HL-60 (cell line): ENCODE results near the gene PSMG3.
A peak's percentile ranks its signal among the peaks of the same experiment; 100 is the strongest.

Source experiments
- DNase-seq, 2 experiments: peaks; one replicate each; pipeline ENCODE4 v3.0.0-alpha.2; 2010 to 2020; ENCODE audit warnings: low read depth in 1 of 2, low spot score in 1 of 2
- H3K27ac ChIP-seq: fragments of 250-450 bp; sonication (Bioruptor Pico); replicated peaks from 2 replicates; pipeline ENCODE4 v1.5.1; 2020; ENCODE audit warnings: mild to moderate bottlenecking, moderate library complexity
- H3K27me3 ChIP-seq: fragments of 250-450 bp; sonication (Bioruptor Pico); 2 replicates; pipeline ENCODE4 v1.5.1; 2021; ENCODE audit warnings: mild to moderate bottlenecking, moderate library complexity; ENCODE audit not compliant: insufficient read depth, poor library complexity, severe bottlenecking
- H3K4me3 ChIP-seq: replicated peaks from 2 replicates; pipeline ENCODE4 v1.5.1; 2011; ENCODE audit warnings: mild to moderate bottlenecking, control low read depth, low read length; ENCODE audit not compliant: insufficient read depth
- GABPA ChIP-seq: IDR thresholded peaks from 2 replicates; pipeline ENCODE4 v1.6.1; 2012; ENCODE audit warnings: low read depth
- POLR2AphosphoS5 ChIP-seq: IDR thresholded peaks from 2 replicates; pipeline ENCODE4 v1.6.1; 2012; ENCODE audit warnings: low read depth
- SPI1 ChIP-seq: IDR thresholded peaks from 2 replicates; pipeline ENCODE4 v1.6.1; 2012; ENCODE audit warnings: low read depth, mild to moderate bottlenecking, borderline replicate concordance
- TF ChIP-seq, protein P1 (sequence below): IDR thresholded peaks from one replicate; pipeline ENCODE4 v1.5.1; 2011; ENCODE audit warnings: low read length, control low read depth, inconsistent platforms; ENCODE audit not compliant: insufficient read depth
- TF ChIP-seq, protein P2 (sequence below): IDR thresholded peaks from 2 replicates; pipeline ENCODE4 v1.6.1; 2012; ENCODE audit warnings: low read depth; ENCODE audit not compliant: insufficient replicate concordance

The PSMG3 gene

DNA sequence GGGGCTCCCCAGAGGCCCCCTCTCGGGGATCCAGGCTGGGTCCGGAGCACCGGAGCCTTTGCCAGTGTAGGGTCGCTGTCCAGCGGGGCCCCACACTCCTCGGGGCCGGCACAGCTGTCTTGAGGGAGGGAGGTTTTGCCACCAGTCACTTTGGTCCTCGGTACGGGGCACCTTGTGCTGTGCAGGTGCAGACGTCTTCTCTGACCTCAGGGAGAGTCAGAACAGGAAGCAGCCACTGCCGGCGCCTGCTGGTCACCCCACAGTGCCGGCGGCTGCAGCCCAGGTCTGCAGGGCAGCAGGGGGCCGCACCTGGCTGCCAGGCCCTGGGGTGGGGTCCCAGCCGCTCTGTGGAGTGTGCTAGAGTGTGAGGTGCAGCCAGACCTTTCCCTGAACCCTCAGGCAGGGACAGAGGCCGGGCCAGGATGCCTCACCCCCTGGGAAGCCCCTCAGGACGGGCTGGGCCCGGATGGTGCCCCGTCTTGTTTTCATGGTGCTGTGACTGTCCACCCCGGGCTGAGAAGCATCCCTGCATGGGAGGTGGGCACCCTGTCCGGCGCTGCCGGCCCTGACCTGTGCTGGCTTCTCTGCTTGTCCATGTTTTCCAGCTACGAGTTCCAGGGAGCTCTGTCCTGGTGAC, 31.2 kb downstream of the PSMG3 start:
- Histone ChIP-seq H3K4me3 (no peak overlapping the region), H3K27ac (no peak overlapping the region), H3K27me3 (no peaks in the 10 kb centered on the region)
- TF ChIP-seq, protein P1, sequence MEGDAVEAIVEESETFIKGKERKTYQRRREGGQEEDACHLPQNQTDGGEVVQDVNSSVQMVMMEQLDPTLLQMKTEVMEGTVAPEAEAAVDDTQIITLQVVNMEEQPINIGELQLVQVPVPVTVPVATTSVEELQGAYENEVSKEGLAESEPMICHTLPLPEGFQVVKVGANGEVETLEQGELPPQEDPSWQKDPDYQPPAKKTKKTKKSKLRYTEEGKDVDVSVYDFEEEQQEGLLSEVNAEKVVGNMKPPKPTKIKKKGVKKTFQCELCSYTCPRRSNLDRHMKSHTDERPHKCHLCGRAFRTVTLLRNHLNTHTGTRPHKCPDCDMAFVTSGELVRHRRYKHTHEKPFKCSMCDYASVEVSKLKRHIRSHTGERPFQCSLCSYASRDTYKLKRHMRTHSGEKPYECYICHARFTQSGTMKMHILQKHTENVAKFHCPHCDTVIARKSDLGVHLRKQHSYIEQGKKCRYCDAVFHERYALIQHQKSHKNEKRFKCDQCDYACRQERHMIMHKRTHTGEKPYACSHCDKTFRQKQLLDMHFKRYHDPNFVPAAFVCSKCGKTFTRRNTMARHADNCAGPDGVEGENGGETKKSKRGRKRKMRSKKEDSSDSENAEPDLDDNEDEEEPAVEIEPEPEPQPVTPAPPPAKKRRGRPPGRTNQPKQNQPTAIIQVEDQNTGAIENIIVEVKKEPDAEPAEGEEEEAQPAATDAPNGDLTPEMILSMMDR: no peak
- TF ChIP-seq, protein P2, sequence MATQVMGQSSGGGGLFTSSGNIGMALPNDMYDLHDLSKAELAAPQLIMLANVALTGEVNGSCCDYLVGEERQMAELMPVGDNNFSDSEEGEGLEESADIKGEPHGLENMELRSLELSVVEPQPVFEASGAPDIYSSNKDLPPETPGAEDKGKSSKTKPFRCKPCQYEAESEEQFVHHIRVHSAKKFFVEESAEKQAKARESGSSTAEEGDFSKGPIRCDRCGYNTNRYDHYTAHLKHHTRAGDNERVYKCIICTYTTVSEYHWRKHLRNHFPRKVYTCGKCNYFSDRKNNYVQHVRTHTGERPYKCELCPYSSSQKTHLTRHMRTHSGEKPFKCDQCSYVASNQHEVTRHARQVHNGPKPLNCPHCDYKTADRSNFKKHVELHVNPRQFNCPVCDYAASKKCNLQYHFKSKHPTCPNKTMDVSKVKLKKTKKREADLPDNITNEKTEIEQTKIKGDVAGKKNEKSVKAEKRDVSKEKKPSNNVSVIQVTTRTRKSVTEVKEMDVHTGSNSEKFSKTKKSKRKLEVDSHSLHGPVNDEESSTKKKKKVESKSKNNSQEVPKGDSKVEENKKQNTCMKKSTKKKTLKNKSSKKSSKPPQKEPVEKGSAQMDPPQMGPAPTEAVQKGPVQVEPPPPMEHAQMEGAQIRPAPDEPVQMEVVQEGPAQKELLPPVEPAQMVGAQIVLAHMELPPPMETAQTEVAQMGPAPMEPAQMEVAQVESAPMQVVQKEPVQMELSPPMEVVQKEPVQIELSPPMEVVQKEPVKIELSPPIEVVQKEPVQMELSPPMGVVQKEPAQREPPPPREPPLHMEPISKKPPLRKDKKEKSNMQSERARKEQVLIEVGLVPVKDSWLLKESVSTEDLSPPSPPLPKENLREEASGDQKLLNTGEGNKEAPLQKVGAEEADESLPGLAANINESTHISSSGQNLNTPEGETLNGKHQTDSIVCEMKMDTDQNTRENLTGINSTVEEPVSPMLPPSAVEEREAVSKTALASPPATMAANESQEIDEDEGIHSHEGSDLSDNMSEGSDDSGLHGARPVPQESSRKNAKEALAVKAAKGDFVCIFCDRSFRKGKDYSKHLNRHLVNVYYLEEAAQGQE: no peak
- TF ChIP-seq POLR2AphosphoS5 (no peak), GABPA (no peak)
- DNase-seq: no peak

DNA sequence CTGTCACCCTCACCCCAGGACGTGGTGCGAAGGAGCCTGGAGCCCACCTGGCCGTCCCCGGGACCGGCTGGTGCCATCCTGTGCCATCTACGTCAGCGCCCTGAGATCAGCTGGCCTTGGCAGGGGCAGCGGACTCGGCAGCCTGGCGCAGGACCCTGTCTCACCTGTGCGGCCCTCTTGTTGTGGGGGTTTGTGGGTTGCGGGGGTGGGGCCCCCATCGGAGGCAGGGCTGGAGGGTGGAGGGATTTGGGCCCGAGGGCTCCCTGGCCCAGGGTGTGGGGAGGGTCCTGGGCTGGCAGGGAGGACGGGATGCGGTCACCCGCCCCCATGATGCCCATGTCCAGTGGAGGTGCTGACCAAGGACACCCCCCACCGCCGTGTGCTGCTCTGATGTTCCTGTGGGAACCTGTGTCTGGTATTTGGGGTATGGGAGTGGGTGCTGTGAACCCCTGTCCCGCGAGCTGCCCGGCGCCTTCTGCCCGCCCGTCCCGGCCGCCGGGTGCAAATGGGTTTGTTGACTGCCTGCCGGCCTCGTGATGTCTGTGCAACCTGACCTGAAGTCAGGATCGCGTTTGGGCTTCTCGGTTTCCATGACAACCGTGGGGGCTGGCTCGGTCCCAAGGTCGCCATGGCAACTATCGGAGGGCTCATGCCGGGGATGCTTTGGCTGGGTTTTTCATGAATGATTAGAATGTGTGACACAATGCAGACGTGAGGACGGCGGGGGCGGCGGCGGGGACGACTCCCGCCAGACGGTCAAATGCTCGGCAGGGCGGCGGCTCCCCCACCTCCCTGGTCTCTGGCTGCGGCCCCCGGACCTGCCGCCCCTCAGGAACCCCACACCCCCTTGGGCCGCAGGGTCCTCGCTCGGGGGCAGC, 32.1 kb downstream of the PSMG3 start:
- peak in 1 of 2 experiments; percentile 52 for DNase-seq
- no peak overlapping the region for H3K27ac ChIP-seq
- TF ChIP-seq POLR2AphosphoS5 (no peak), GABPA (no peak), SPI1 (no peak)
- TF ChIP-seq, protein P1: no peak
- TF ChIP-seq, protein P2: no peak
- no peak overlapping the region for H3K4me3 ChIP-seq
- no peaks in the 10 kb centered on the region for H3K27me3 ChIP-seq

DNA sequence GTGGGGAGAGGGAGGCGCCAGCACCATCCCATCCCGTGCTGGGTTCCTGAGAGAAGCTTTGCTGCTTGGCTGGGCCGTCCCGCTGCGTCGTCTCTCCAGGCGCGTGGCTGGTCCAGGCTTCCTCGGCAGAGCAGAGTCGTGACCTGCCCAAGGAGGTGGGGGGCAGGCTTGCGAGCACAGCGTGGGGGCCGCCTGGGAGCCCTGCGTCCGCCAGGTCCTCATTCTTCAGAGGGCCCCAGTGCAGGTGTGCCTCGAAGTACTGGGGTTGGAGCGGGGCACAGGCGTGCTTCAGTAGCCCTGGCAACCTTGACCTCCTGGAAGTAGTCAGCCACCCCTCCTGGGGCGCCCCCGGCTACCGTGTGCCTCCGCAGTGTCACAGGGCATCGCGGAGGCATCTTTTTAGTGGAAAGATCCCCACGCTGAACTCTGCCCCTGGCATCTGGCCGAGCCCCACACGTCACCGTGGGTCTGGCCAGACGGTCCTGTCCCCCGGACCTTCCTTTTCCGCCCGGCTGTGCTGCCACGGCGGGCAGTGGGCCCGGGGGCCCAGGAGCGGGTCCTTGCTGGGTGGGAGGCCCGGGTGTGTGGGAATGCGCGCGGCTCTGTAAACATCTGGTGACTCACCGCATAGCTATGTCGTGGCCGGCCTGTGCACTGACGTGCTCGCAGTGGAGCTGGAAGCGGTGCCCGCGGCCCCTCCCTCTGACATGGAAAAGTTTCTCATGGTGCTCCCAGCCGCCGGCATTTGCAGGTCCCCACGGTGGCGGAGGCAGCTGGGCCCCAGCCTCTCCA, 32.9 kb downstream of the PSMG3 start:
- Histone ChIP-seq H3K27ac (no peak overlapping the region), H3K27me3 (no peaks in the 10 kb centered on the region), H3K4me3 (no peak overlapping the region)
- TF ChIP-seq SPI1: no peak
- no peak for TF ChIP-seq GABPA
- no peak for TF ChIP-seq POLR2AphosphoS5
- TF ChIP-seq, protein P2: no peak
- TF ChIP-seq, protein P1: no peak
- no peak for DNase-seq
